Panc1 (cell line): ENCODE results near the gene GALNT9.

Experiments
- CTCF ChIP-seq: fragments of 450-650 bp; IDR thresholded peaks from 2 replicates; pipeline ENCODE4 v1.5.1; 2017; ENCODE audit warnings: mild to moderate bottlenecking
- POLR2AphosphoS5 ChIP-seq: IDR thresholded peaks from 2 replicates; pipeline ENCODE4 v1.6.1; 2012; ENCODE audit warnings: mild to moderate bottlenecking, low read depth, low read length, moderate library complexity

- TF ChIP-seq CTCF (no peak), POLR2AphosphoS5 (no peak)
Measured at GRCh38 chr12:132200800-132201199, 128.6 kb downstream of the GALNT9 start.
